Measurements from ENCODE around the gene IFTAP. TPM values are rescaled to one million over a fixed set of nuclear protein-coding genes. Genes with fewer than 3 reads are reported as not detected.
A peak's percentile ranks its signal among the peaks of the same experiment; 100 is the strongest.

IFTAP gene
- total and polyA plus RNA-seq, 11 donors, result 30.9 to 89.0 (median 42.5) TPM

DNA sequence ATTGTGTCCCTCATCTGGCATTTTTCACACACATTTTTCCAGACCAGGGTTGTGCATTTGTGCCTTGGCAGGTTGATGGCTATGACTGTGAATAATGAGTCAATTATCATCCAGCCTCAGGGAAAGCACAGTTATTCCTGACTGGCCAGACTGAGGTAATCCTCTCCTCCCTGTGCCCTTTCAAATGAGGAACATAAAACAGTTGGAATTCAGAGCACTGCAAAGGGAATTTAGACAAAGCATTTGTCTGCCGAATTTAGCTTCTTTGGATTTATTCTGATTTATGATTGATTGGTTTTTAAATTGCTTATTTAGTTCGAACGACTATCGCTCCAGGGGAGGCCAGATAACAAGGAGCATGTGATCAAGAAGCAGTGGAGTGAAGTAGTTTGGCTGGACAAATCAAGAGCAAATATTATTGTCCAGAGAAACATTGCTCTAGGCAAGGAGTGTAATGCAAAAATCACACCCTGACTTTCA is 34.5 kb downstream of the IFTAP start:
- intact Hi-C loops (cut with DNase I), result loop anchor here in 1 of 10 donors (10.0 kb wide), 1 partner anchor 64 kb away; the partner anchor contains the start of gene RAG1
- Histone ChIP-seq H3K27ac (no peak overlapping the region), H3K27me3 (no peaks in the 10 kb centered on the region), H3K9me3 (no peaks in the 10 kb centered on the region), H3K36me3 (peaks cover 0 to 6% (median 0%) of the 10 kb centered on the region in 9 donors), H3K4me1 (peaks cover 0 to 5% (median 0%) of the 10 kb centered on the region in 12 donors), H3K4me3 (no peak overlapping the region)
- DNase-seq, result no peak
- TF ChIP-seq POLR2A (IDR thresholded peaks at IDR 0.05), result no peak
- TF ChIP-seq, protein P1, sequence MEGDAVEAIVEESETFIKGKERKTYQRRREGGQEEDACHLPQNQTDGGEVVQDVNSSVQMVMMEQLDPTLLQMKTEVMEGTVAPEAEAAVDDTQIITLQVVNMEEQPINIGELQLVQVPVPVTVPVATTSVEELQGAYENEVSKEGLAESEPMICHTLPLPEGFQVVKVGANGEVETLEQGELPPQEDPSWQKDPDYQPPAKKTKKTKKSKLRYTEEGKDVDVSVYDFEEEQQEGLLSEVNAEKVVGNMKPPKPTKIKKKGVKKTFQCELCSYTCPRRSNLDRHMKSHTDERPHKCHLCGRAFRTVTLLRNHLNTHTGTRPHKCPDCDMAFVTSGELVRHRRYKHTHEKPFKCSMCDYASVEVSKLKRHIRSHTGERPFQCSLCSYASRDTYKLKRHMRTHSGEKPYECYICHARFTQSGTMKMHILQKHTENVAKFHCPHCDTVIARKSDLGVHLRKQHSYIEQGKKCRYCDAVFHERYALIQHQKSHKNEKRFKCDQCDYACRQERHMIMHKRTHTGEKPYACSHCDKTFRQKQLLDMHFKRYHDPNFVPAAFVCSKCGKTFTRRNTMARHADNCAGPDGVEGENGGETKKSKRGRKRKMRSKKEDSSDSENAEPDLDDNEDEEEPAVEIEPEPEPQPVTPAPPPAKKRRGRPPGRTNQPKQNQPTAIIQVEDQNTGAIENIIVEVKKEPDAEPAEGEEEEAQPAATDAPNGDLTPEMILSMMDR (IDR thresholded peaks at IDR 0.05), result no peak
- 57 to 69% (median 64%) methylated on average over 4 of the region's 4 CpGs for WGBS, 4 donors
- ATAC-seq, result peak in 2 of 4 donors; percentile 45 to 51

DNA sequence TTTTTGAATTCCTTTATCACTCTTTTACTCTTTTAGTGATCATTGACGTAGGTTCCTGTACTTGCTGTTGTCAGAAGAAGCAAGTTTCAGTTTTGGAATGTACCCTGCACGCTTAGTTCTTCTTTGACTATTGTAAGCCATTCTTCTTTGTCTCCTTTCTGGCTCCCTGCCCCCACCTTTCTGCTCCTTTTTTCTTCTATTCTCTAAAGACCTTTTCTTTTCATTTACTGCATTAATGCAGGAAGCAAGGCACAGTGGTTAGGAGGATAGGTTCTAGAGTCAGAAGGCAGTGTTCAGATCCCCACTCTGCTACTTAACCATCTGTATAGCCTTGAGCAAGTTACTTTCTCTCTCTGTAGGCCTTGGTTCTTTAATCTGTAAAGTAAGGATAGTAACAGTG is 37.5 kb downstream of the IFTAP start:
- no peaks in the 10 kb centered on the region for H3K9me3 ChIP-seq
- intact Hi-C loops (cut with DNase I), result no loop called here
- H3K4me1 ChIP-seq, result peaks cover 0 to 7% (median 0%) of the 10 kb centered on the region in 12 donors
- peak overlapping the region in 1 of 12 donors; percentile 32 for H3K27ac ChIP-seq
- TF ChIP-seq, protein P1 (IDR thresholded peaks at IDR 0.05), result no peak
- TF ChIP-seq POLR2A (IDR thresholded peaks at IDR 0.05), result no peak
- no peak for ATAC-seq
- no peaks in the 10 kb centered on the region for H3K27me3 ChIP-seq
- peaks cover 0 to 15% (median 0%) of the 10 kb centered on the region in 9 donors for H3K36me3 ChIP-seq
- DNase-seq, result no peak
- 88 to 97% (median 93%) methylated on average over 2 of the region's 2 CpGs for WGBS, 4 donors
- no peak overlapping the region for H3K4me3 ChIP-seq

DNA sequence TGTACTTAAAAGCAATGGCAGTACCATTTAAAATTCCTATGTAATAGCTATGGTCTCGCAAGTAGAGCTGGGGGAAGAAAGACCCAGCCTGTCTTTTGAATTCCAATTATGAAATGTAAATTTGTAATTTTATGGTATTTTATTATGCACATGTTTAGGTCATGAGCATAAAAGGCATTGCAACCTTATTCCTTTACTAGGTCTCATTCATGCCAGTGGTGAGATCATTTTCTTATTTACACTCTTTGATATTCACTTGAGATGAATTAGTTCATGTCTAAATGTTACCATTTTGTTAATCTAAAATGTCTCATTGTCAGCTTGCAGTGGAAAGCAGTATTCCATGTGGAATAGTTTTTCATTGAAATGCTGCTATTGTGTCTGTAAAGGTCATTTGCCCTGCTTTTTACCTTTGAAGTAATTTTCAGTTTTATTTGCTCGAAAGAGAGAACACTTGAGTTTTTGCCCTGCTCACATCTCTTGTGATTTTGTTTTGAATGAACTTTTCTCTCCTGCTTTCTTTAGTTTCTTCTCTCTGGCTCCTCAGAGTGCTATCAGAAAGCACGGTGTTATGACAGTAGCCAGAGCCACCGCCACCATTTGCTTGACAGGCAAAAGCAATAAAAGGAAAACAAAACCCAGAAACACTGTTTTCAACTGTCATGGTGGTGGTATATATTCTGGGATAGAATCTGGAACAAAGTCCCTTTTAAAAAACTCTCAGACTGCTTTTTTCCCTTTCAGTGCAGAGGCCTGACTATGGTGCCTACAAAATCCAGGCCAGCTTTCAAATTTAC is 41.0 kb downstream of the IFTAP start:
- intact Hi-C loops (cut with DNase I), result no loop called here
- ATAC-seq, result peak in 1 of 4 donors; percentile 47

DNA sequence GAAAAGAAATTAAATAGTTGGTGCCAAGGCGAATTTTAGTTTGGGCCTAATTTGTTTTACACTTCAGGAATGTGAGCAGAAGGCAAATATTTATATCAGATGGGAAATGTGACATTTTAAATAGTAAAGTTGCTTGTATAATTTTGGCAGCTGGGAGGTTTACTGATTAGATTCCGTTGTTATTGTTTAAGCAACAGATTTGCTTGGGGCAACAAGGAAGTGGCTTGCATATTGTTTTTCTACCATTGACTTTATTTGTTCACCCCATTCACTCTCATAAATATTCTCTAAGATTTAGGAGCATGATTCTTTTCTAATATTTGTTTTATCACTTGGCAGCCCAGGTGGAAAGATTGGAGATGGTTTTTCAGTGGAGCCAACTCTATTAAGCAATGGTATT is 44.3 kb downstream of the IFTAP start:
- DNase-seq (no peak), ATAC-seq (no peak)
- Histone ChIP-seq H3K27me3 (no peaks in the 10 kb centered on the region), H3K4me3 (no peak overlapping the region), H3K27ac (peak overlapping the region in 1 of 12 donors; percentile 48), H3K9me3 (peaks cover 0 to 3% (median 0%) of the 10 kb centered on the region in 12 donors), H3K4me1 (peaks cover 0 to 5% (median 0%) of the 10 kb centered on the region in 12 donors), H3K36me3 (peaks cover 0 to 12% (median 0%) of the 10 kb centered on the region in 9 donors)
- TF ChIP-seq, protein P1 (IDR thresholded peaks at IDR 0.05), result no peak
- TF ChIP-seq POLR2A (IDR thresholded peaks at IDR 0.05), result no peak
- intact Hi-C loops (cut with DNase I), result no loop called here
- WGBS, 4 donors, result 69 to 78% (median 72%) methylated on average over 2 of the region's 2 CpGs

More for the DNA sequence above, 41.0 kb downstream of the IFTAP start:
- WGBS, 4 donors, result 69 to 76% (median 72%) methylated on average over 4 of the region's 4 CpGs
- TF ChIP-seq, protein P1 (IDR thresholded peaks at IDR 0.05), result no peak
- no peak for TF ChIP-seq POLR2A (IDR thresholded peaks at IDR 0.05)
- no peak overlapping the region for H3K4me3 ChIP-seq
- H3K27me3 ChIP-seq, result no peaks in the 10 kb centered on the region
- peaks cover 0 to 16% (median 0%) of the 10 kb centered on the region in 9 donors for H3K36me3 ChIP-seq
- peaks cover 0 to 5% (median 0%) of the 10 kb centered on the region in 12 donors for H3K4me1 ChIP-seq
- H3K9me3 ChIP-seq, result no peaks in the 10 kb centered on the region
- no peak for DNase-seq
- peak overlapping the region in 4 of 12 donors; percentile 0 to 57 (median 32) for H3K27ac ChIP-seq
